CD8-positive, alpha-beta memory T cell (primary cell): ENCODE results near the gene GRID1. TPM values are rescaled to one million over a fixed set of nuclear protein-coding genes. Genes with fewer than 3 reads are reported as not detected.

ENCODE experiments used
- CTCF ChIA-PET: fragments of 350-600 bp; sonication (Branson Sonifier 250); formaldehyde crosslinking; loops from one replicate; lab custom pipeline; 2021; ENCODE audit warnings: antibody characterized with exemption; lab: Charles Lee
- POLR2A ChIA-PET: fragments of 350-600 bp; sonication (Branson Sonifier 250); formaldehyde crosslinking; loops from one replicate; lab custom pipeline; 2021; ENCODE audit warnings: antibody characterized with exemption; lab: Charles Lee
- DNase-seq, 5 donors: peaks; one replicate each; pipeline versions ENCODE4 v3.0.0 to v3.0.0-alpha.2; 2020 to 2022; ENCODE audit warnings: mixed read lengths in 1 of 5
- H3K27ac ChIP-seq: one replicate; pipeline ENCODE4 v1.7.0; 2013; ENCODE audit warnings: low read depth, mild to moderate bottlenecking, low read length, moderate library complexity
- H3K27me3 ChIP-seq: 2 replicates; pipeline ENCODE4 v1.7.0; 2013; ENCODE audit warnings: low read length, mild to moderate bottlenecking; ENCODE audit not compliant: insufficient read depth, poor library complexity, severe bottlenecking
- H3K36me3 ChIP-seq: 2 replicates; pipeline ENCODE4 v1.7.0; 2013; ENCODE audit warnings: mild to moderate bottlenecking, low read length, moderate library complexity; ENCODE audit not compliant: insufficient read depth
- H3K4me1 ChIP-seq: 2 replicates; pipeline ENCODE4 v1.7.0; 2013; ENCODE audit warnings: mild to moderate bottlenecking, low read length, moderate library complexity; ENCODE audit not compliant: insufficient read depth
- H3K4me3 ChIP-seq: 2 replicates; pipeline ENCODE4 v1.7.0; 2013; ENCODE audit warnings: mild to moderate bottlenecking, low read length
- H3K9me3 ChIP-seq: 2 replicates; pipeline ENCODE4 v1.7.0; 2013; ENCODE audit warnings: mild to moderate bottlenecking, low read length
- H3K27ac Mint-ChIP-seq, 8 donors: one replicate each; pipeline ENCODE4 v1.8.0; 2020 to 2021; ENCODE audit warnings: mixed read lengths in 8 of 8, mild to moderate bottlenecking in 6 of 8, inconsistent platforms in 3 of 8, moderate library complexity in 3 of 8
- H3K27me3 Mint-ChIP-seq, 2 donors: one replicate each; pipeline ENCODE4 v1.8.0; 2020 to 2021; ENCODE audit warnings: mixed read lengths in 2 of 2, mild to moderate bottlenecking in 1 of 2, moderate library complexity in 1 of 2
- H3K36me3 Mint-ChIP-seq, 3 donors: one replicate each; pipeline ENCODE4 v1.8.0; 2020 to 2021; ENCODE audit warnings: mixed read lengths in 3 of 3, inconsistent platforms in 1 of 3, mild to moderate bottlenecking in 1 of 3
- H3K4me1 Mint-ChIP-seq, 3 donors: one replicate each; pipeline ENCODE4 v1.8.0; 2020 to 2021; ENCODE audit warnings: mixed read lengths in 3 of 3, inconsistent platforms in 1 of 3, mild to moderate bottlenecking in 1 of 3
- H3K4me3 Mint-ChIP-seq, 7 donors: one replicate each; pipeline ENCODE4 v1.8.0; 2020 to 2021; ENCODE audit warnings: mixed read lengths in 7 of 7, mild to moderate bottlenecking in 6 of 7, moderate library complexity in 4 of 7, inconsistent platforms in 2 of 7
- H3K9me3 Mint-ChIP-seq, 5 donors: one replicate each; pipeline ENCODE4 v1.8.0; 2020 to 2022; ENCODE audit warnings: mixed read lengths in 5 of 5, mild to moderate bottlenecking in 3 of 5, moderate library complexity in 2 of 5, inconsistent platforms in 1 of 5
- polyA plus RNA-seq: library from polyadenylated mRNA; unstranded; fragments of 300-500 nt; fragmentation: Illumina TruSeq; gene quantifications from one replicate; pipeline ENCODE4 v1.2.3, GENCODE V29; 2021
- total RNA-seq, 2 experiments: library from RNA; stranded (reverse); gene quantifications; one replicate each; pipeline ENCODE4 v1.2.3, GENCODE V29; 2021

Gene GRID1
- total and polyA plus RNA-seq, 3 experiments from 2014 or later: not detected

GRCh38 chr10:86290933-86291615 lies 75.5 kb downstream of the GRID1 start:
- DNase-seq: no peak
- Histone ChIP-seq H3K36me3 (no peaks in the 10 kb centered on the region), H3K4me1 (no peaks in the 10 kb centered on the region), H3K9me3 (no peaks in the 10 kb centered on the region), H3K4me3 (no peak overlapping the region), H3K27ac (no peak overlapping the region), H3K27me3 (no peaks in the 10 kb centered on the region)
- ChIA-PET CTCF (no interaction called here), POLR2A (no interaction called here)
- H3K27me3 Mint-ChIP-seq: peaks cover 2 to 7% of the 10 kb centered on the region in 2 donors
- H3K4me1 Mint-ChIP-seq: no peaks in the 10 kb centered on the region
- peak overlapping the region in 1 of 8 donors; percentile 71 for H3K27ac Mint-ChIP-seq
- no peaks in the 10 kb centered on the region for H3K36me3 Mint-ChIP-seq
- no peaks in the 10 kb centered on the region for H3K9me3 Mint-ChIP-seq
- no peak overlapping the region for H3K4me3 Mint-ChIP-seq

GRCh38 chr10:86289577-86289868 lies 77.1 kb downstream of the GRID1 start:
- Mint-ChIP-seq H3K36me3 (no peaks in the 10 kb centered on the region), H3K4me1 (no peaks in the 10 kb centered on the region), H3K27ac (no peak overlapping the region), H3K27me3 (peaks cover 2 to 15% of the 10 kb centered on the region in 2 donors), H3K9me3 (peaks cover 0 to 1% (median 0%) of the 10 kb centered on the region in 5 donors), H3K4me3 (no peak overlapping the region)
- Histone ChIP-seq H3K27ac (no peak overlapping the region), H3K4me1 (no peaks in the 10 kb centered on the region), H3K9me3 (no peaks in the 10 kb centered on the region), H3K36me3 (no peaks in the 10 kb centered on the region), H3K27me3 (no peaks in the 10 kb centered on the region), H3K4me3 (no peak overlapping the region)
- ChIA-PET CTCF (no interaction called here), POLR2A (no interaction called here)
- no peak for DNase-seq

GRCh38 chr10:86288695-86289576 lies 77.7 kb downstream of the GRID1 start:
- peaks cover 0 to 1% (median 0%) of the 10 kb centered on the region in 5 donors for H3K9me3 Mint-ChIP-seq
- H3K4me3 Mint-ChIP-seq: no peak overlapping the region
- peaks cover 3 to 18% of the 10 kb centered on the region in 2 donors for H3K27me3 Mint-ChIP-seq
- Histone ChIP-seq H3K27me3 (no peaks in the 10 kb centered on the region), H3K27ac (no peak overlapping the region), H3K4me1 (no peaks in the 10 kb centered on the region), H3K4me3 (no peak overlapping the region), H3K36me3 (no peaks in the 10 kb centered on the region), H3K9me3 (no peaks in the 10 kb centered on the region)
- H3K36me3 Mint-ChIP-seq: no peaks in the 10 kb centered on the region
- no peak overlapping the region for H3K27ac Mint-ChIP-seq
- DNase-seq: no peak
- ChIA-PET POLR2A (no interaction called here), CTCF (no interaction called here)
- H3K4me1 Mint-ChIP-seq: no peaks in the 10 kb centered on the region

DNA sequence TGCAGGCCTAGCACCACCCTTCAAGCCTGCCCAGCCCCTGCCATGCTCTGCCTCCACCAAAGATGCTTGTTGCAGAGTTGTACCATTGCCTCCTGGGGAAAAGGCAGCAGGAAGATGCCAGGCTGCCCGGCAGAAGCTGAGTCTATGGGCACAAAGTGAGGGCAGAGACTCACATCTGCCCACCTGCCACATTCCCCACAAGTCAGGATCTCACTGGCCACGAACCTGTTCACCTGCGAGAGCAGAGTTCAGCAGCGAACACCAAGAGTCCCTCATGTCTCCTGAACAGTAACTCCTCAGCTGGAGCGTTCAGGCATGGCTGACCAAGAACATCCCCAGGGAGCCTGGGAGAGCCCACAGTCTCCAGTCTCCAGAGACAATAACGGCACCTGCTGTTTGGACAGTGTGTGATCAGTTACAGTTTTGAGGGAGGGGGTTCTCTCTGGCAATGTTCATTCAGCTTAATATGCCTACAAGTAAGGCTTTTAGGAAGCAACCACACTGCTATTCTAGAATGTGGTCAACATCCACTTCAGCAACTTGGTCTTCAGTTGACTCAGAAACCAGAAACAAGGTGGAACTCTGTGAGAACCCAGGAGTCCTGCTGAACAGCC lies 78.5 kb downstream of the GRID1 start:
- H3K36me3 ChIP-seq: no peaks in the 10 kb centered on the region

DNA sequence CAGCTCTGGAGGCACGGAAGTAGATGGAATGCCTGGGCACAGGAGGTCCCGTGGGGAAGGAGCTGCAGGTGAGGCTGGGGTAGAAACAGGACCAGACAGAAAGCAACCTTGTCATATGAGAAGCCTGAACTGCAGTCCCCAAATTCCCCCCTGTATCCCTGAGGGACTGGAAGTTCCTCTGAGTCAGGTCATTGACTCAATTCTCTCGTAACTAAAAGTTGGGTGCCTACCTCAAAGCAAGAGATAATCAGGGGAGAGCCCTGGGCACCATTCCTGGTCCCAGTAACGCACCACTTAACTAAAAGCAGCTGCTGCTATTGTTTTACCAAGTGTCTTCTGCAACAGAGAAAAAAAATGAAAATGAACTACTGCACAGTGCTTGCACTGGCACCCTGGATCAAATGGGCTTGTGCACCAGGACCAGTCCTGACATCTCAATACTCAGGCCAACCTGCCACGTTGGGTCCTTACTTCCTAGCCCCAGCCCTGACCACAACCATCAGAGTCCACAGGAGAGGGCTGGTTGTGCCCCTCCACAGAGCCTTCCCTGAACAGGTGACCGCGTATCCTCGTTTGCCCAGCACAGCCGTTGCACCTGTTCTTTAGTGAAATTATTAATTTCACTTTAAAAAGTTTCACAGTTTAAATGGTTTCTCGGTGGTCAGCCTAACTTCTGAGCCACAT lies 79.3 kb downstream of the GRID1 start:
- H3K36me3 Mint-ChIP-seq: no peaks in the 10 kb centered on the region
- DNase-seq: no peak
- H3K9me3 Mint-ChIP-seq: peaks cover 0 to 2% (median 0%) of the 10 kb centered on the region in 5 donors
- Histone ChIP-seq H3K36me3 (no peaks in the 10 kb centered on the region), H3K4me1 (no peaks in the 10 kb centered on the region), H3K27me3 (no peaks in the 10 kb centered on the region), H3K27ac (no peak overlapping the region), H3K9me3 (no peaks in the 10 kb centered on the region), H3K4me3 (no peak overlapping the region)
- H3K4me3 Mint-ChIP-seq: no peak overlapping the region
- H3K4me1 Mint-ChIP-seq: no peaks in the 10 kb centered on the region
- POLR2A ChIA-PET: no interaction called here
- H3K27ac Mint-ChIP-seq: no peak overlapping the region
- CTCF ChIA-PET: no interaction called here
- H3K27me3 Mint-ChIP-seq: peaks cover 10 to 22% of the 10 kb centered on the region in 2 donors

More for the DNA sequence above, 78.5 kb downstream of the GRID1 start:
- ChIA-PET POLR2A (no interaction called here), CTCF (no interaction called here)
- no peak overlapping the region for H3K4me3 Mint-ChIP-seq
- Histone ChIP-seq H3K9me3 (no peaks in the 10 kb centered on the region), H3K4me1 (no peaks in the 10 kb centered on the region), H3K27me3 (no peaks in the 10 kb centered on the region), H3K27ac (no peak overlapping the region), H3K4me3 (no peak overlapping the region)
- H3K9me3 Mint-ChIP-seq: peaks cover 0 to 1% (median 0%) of the 10 kb centered on the region in 5 donors
- H3K4me1 Mint-ChIP-seq: no peaks in the 10 kb centered on the region
- H3K27me3 Mint-ChIP-seq: peaks cover 6 to 24% of the 10 kb centered on the region in 2 donors
- DNase-seq: no peak
- no peak overlapping the region for H3K27ac Mint-ChIP-seq
- H3K36me3 Mint-ChIP-seq: no peaks in the 10 kb centered on the region

- Histone ChIP-seq H3K4me3 (no peak overlapping the region), H3K27me3 (no peaks in the 10 kb centered on the region), H3K4me1 (no peaks in the 10 kb centered on the region), H3K27ac (no peak overlapping the region), H3K9me3 (no peaks in the 10 kb centered on the region), H3K36me3 (no peaks in the 10 kb centered on the region)
- no peaks in the 10 kb centered on the region for H3K36me3 Mint-ChIP-seq
- H3K4me1 Mint-ChIP-seq: no peaks in the 10 kb centered on the region
- POLR2A ChIA-PET: no interaction called here
- H3K9me3 Mint-ChIP-seq: peaks cover 0 to 2% (median 0%) of the 10 kb centered on the region in 5 donors
- H3K4me3 Mint-ChIP-seq: no peak overlapping the region
- no peak for DNase-seq
- CTCF ChIA-PET: no interaction called here
- peaks cover 10 to 21% of the 10 kb centered on the region in 2 donors for H3K27me3 Mint-ChIP-seq
- no peak overlapping the region for H3K27ac Mint-ChIP-seq
Observed at GRCh38 chr10:86286236-86287109, 80.1 kb downstream of the GRID1 start.

- Mint-ChIP-seq H3K36me3 (no peaks in the 10 kb centered on the region), H3K9me3 (peaks cover 0 to 2% (median 1%) of the 10 kb centered on the region in 5 donors), H3K27me3 (peaks cover 14 to 21% of the 10 kb centered on the region in 2 donors), H3K27ac (no peak overlapping the region), H3K4me1 (no peaks in the 10 kb centered on the region), H3K4me3 (no peak overlapping the region)
- H3K9me3 ChIP-seq: no peaks in the 10 kb centered on the region
- no peaks in the 10 kb centered on the region for H3K27me3 ChIP-seq
- no peak for DNase-seq
- no peak overlapping the region for H3K4me3 ChIP-seq
- ChIA-PET POLR2A (no interaction called here), CTCF (no interaction called here)
- H3K4me1 ChIP-seq: no peaks in the 10 kb centered on the region
- no peaks in the 10 kb centered on the region for H3K36me3 ChIP-seq
- H3K27ac ChIP-seq: no peak overlapping the region
Observed at GRCh38 chr10:86285136-86285790, 81.3 kb downstream of the GRID1 start.
